Neuronal stem cell (in vitro differentiated cells): ENCODE results near the gene LGI1.

Experiments
- DNase-seq: peaks from one replicate; pipeline ENCODE4 v3.0.0-alpha.2; 2013; ENCODE audit warnings: low spot score
- H2AFZ ChIP-seq: one replicate; pipeline ENCODE4 v1.6.1; 2013; ENCODE audit warnings: mild to moderate bottlenecking, low read length, inconsistent platforms
- H2AK5ac ChIP-seq: 2 replicates; pipeline ENCODE4 v1.6.1; 2013; ENCODE audit warnings: low read depth, mild to moderate bottlenecking, inconsistent platforms, low read length, moderate library complexity, mixed read lengths
- H2BK120ac ChIP-seq: 2 replicates; pipeline ENCODE4 v1.6.1; 2013; ENCODE audit warnings: low read depth, mild to moderate bottlenecking, inconsistent platforms, low read length, moderate library complexity, mixed read lengths
- H2BK12ac ChIP-seq: one replicate; pipeline ENCODE4 v1.6.1; 2013; ENCODE audit warnings: low read length, inconsistent platforms
- H2BK15ac ChIP-seq: 2 replicates; pipeline ENCODE4 v1.6.1; 2013; ENCODE audit warnings: mild to moderate bottlenecking, low read length, inconsistent platforms, mixed read lengths
- H2BK5ac ChIP-seq: one replicate; pipeline ENCODE4 v1.6.1; 2013; ENCODE audit warnings: inconsistent platforms, mild to moderate bottlenecking, low read length, moderate library complexity
- H3K14ac ChIP-seq: one replicate; pipeline ENCODE4 v1.6.1; 2013; ENCODE audit warnings: low read length, inconsistent platforms
- H3K18ac ChIP-seq: 2 replicates; pipeline ENCODE4 v1.6.1; 2013; ENCODE audit warnings: low read length, inconsistent platforms
- H3K23ac ChIP-seq: 2 replicates; pipeline ENCODE4 v1.6.1; 2013; ENCODE audit warnings: low read depth, mild to moderate bottlenecking, mixed read lengths, low read length, inconsistent platforms; ENCODE audit not compliant: poor library complexity
- H3K27ac ChIP-seq: replicated peaks from 3 replicates; pipeline ENCODE4 v1.5.1; 2013; ENCODE audit warnings: low read length, inconsistent platforms
- H3K27me3 ChIP-seq, 3 experiments: 2 replicates each; pipeline ENCODE4 v1.6.1; 2013; ENCODE audit warnings: low read length in 3 of 3, mild to moderate bottlenecking in 2 of 3, inconsistent platforms in 1 of 3, low read depth in 1 of 3, mixed read lengths in 1 of 3, moderate library complexity in 1 of 3; ENCODE audit not compliant: control insufficient read depth in 3 of 3, insufficient read depth in 3 of 3
- H3K36me3 ChIP-seq, 2 donors: replicated peaks in 1 of 2; 2 replicates each; pipeline ENCODE4 v1.6.1; 2013; ENCODE audit warnings: low read length in 2 of 2; ENCODE audit not compliant: control insufficient read depth in 2 of 2, insufficient read depth in 2 of 2
- H3K4ac ChIP-seq: 2 replicates; pipeline ENCODE4 v1.6.1; 2013; ENCODE audit warnings: inconsistent platforms, mild to moderate bottlenecking, low read length, moderate library complexity
- H3K4me1 ChIP-seq, 2 donors: 1 replicate in 1 of 2; 2 replicates in 1 of 2; pipeline ENCODE4 v1.6.1; 2013; ENCODE audit warnings: low read length in 2 of 2, low read depth in 1 of 2; ENCODE audit not compliant: control insufficient read depth in 2 of 2, insufficient read depth in 1 of 2
- H3K4me2 ChIP-seq: one replicate; pipeline ENCODE4 v1.6.1; 2013; ENCODE audit warnings: mild to moderate bottlenecking, low read length, inconsistent platforms; ENCODE audit not compliant: insufficient read depth, poor library complexity, severe bottlenecking
- H3K4me3 ChIP-seq, 2 donors: 2 replicates each; pipeline ENCODE4 v1.5.1; 2013; ENCODE audit warnings: low read length in 2 of 2, mild to moderate bottlenecking in 2 of 2, inconsistent platforms in 1 of 2, moderate library complexity in 1 of 2
- H3K79me1 ChIP-seq: one replicate; pipeline ENCODE4 v1.6.1; 2013; ENCODE audit warnings: low read depth, mild to moderate bottlenecking, inconsistent platforms, low read length, moderate library complexity
- H3K9ac ChIP-seq: one replicate; pipeline ENCODE4 v1.6.1; 2013; ENCODE audit warnings: mild to moderate bottlenecking, low read depth, low read length, inconsistent platforms; ENCODE audit not compliant: poor library complexity
- H3K9me3 ChIP-seq, 2 donors: replicated peaks in 1 of 2; 2 replicates each; pipeline versions ENCODE3 to v1.6.1; 2013; ENCODE audit warnings: low read length in 2 of 2, mild to moderate bottlenecking in 2 of 2, inconsistent platforms in 1 of 2, low read depth in 1 of 2, mixed read lengths in 1 of 2, moderate library complexity in 1 of 2; ENCODE audit not compliant: control insufficient read depth in 2 of 2, insufficient read depth in 1 of 2
- H4K8ac ChIP-seq: one replicate; pipeline ENCODE4 v1.6.1; 2013; ENCODE audit warnings: low read depth, mild to moderate bottlenecking, inconsistent platforms, low read length, moderate library complexity
- H4K91ac ChIP-seq: one replicate; pipeline ENCODE4 v1.6.1; 2013; ENCODE audit warnings: low read length, low read depth, mild to moderate bottlenecking, inconsistent platforms; ENCODE audit not compliant: poor library complexity
- WGBS, 2 donors: extraction: QIAGEN DNeasy Blood & Tissue Kit; methylation state at CpG; one replicate each; pipeline ENCODE4 v1.1.7; 2013; ENCODE audit warnings: missing lambda C conversion rate in 2 of 2, mixed read lengths in 1 of 2; ENCODE audit not compliant: insufficient read length in 2 of 2, insufficient replicate concordance in 1 of 2; ENCODE audit errors: extremely low coverage in 2 of 2; 5-methylcytosine and 5-hydroxymethylcytosine counted together

The LGI1 gene

GRCh38 chr10:93751124-93751523, 6.6 kb upstream of the LGI1 start:
- no peaks in the 10 kb centered on the region for H3K9me3 ChIP-seq
- no peak overlapping the region for H2BK120ac ChIP-seq
- H3K4me2 ChIP-seq = no peak overlapping the region
- H3K9ac ChIP-seq = no peak overlapping the region
- peak overlapping the region; percentile 50 for H3K18ac ChIP-seq
- no peak overlapping the region for H3K14ac ChIP-seq
- no CpG with 5 or more reads among the region's 7 CpGs for whole genome bisulfite sequencing, 2 donors
- no peak overlapping the region for H2AK5ac ChIP-seq
- H3K36me3 ChIP-seq = no peaks in the 10 kb centered on the region
- H3K79me1 ChIP-seq = no peaks in the 10 kb centered on the region
- H2BK5ac ChIP-seq = no peak overlapping the region
- H2BK12ac ChIP-seq = no peak overlapping the region
- H2BK15ac ChIP-seq = no peak overlapping the region
- no peak overlapping the region for H3K27ac ChIP-seq
- no peak overlapping the region for H2AFZ ChIP-seq
- no peaks in the 10 kb centered on the region for H3K27me3 ChIP-seq
- H3K4ac ChIP-seq = no peak overlapping the region
- H4K8ac ChIP-seq = no peak overlapping the region
- no peak overlapping the region for H3K23ac ChIP-seq
- no peak for DNase-seq
- H4K91ac ChIP-seq = no peak overlapping the region
- peaks cover 18 to 29% of the 10 kb centered on the region in 2 donors for H3K4me1 ChIP-seq
- H3K4me3 ChIP-seq = no peak overlapping the region

GRCh38 chr10:93751832-93752231, 5.9 kb upstream of the LGI1 start:
- H2BK12ac ChIP-seq = no peak overlapping the region
- H4K8ac ChIP-seq = no peak overlapping the region
- H2AFZ ChIP-seq = peak overlapping the region; percentile 74
- no peak for DNase-seq
- H2BK15ac ChIP-seq = no peak overlapping the region
- no peak overlapping the region for H3K23ac ChIP-seq
- H3K79me1 ChIP-seq = no peaks in the 10 kb centered on the region
- H2BK120ac ChIP-seq = no peak overlapping the region
- peaks cover 18 to 27% of the 10 kb centered on the region in 2 donors for H3K4me1 ChIP-seq
- no peaks in the 10 kb centered on the region for H3K9me3 ChIP-seq
- H2BK5ac ChIP-seq = no peak overlapping the region
- no peak overlapping the region for H3K9ac ChIP-seq
- no peaks in the 10 kb centered on the region for H3K36me3 ChIP-seq
- H3K4me2 ChIP-seq = no peak overlapping the region
- peak overlapping the region in 1 of 2 donors; percentile 29 for H3K4me3 ChIP-seq
- no peak overlapping the region for H3K14ac ChIP-seq
- no peak overlapping the region for H4K91ac ChIP-seq
- no peak overlapping the region for H3K18ac ChIP-seq
- H3K27ac ChIP-seq = no peak overlapping the region
- H3K4ac ChIP-seq = no peak overlapping the region
- peaks cover 0 to 4% (median 0%) of the 10 kb centered on the region in 3 experiments for H3K27me3 ChIP-seq
- no CpG with 5 or more reads among the region's 5 CpGs for WGBS, 2 donors
- no peak overlapping the region for H2AK5ac ChIP-seq

- H3K4me1 ChIP-seq = peaks cover 15 to 30% of the 10 kb centered on the region in 2 donors
- H4K91ac ChIP-seq = no peak overlapping the region
- peak overlapping the region; percentile 36 for H2AK5ac ChIP-seq
- H3K79me1 ChIP-seq = no peaks in the 10 kb centered on the region
- no peak overlapping the region for H2BK120ac ChIP-seq
- H3K36me3 ChIP-seq = no peaks in the 10 kb centered on the region
- H3K4me3 ChIP-seq = no peak overlapping the region
- no peak overlapping the region for H2BK5ac ChIP-seq
- no peak overlapping the region for H3K4me2 ChIP-seq
- no peak overlapping the region for H3K27ac ChIP-seq
- H3K4ac ChIP-seq = no peak overlapping the region
- H2AFZ ChIP-seq = no peak overlapping the region
- H4K8ac ChIP-seq = no peak overlapping the region
- no peak overlapping the region for H3K18ac ChIP-seq
- peaks cover 0 to 4% (median 0%) of the 10 kb centered on the region in 3 experiments for H3K27me3 ChIP-seq
- no peaks in the 10 kb centered on the region for H3K9me3 ChIP-seq
- H3K14ac ChIP-seq = no peak overlapping the region
- DNase-seq = no peak
- H2BK15ac ChIP-seq = no peak overlapping the region
- no peak overlapping the region for H3K9ac ChIP-seq
- H2BK12ac ChIP-seq = peak overlapping the region; percentile 77
- no peak overlapping the region for H3K23ac ChIP-seq
These were observed 5.0 kb upstream of the LGI1 start for GRCh38 chr10:93752761-93753160.

- Histone ChIP-seq H3K27me3 (peaks cover 0 to 4% (median 0%) of the 10 kb centered on the region in 3 experiments), H3K4me2 (no peak overlapping the region), H3K9me3 (no peaks in the 10 kb centered on the region), H2AK5ac (no peak overlapping the region), H4K8ac (no peak overlapping the region), H2BK12ac (no peak overlapping the region), H4K91ac (no peak overlapping the region), H3K4ac (no peak overlapping the region), H2BK5ac (no peak overlapping the region), H3K27ac (no peak overlapping the region), H3K79me1 (no peaks in the 10 kb centered on the region), H2AFZ (no peak overlapping the region), H3K14ac (no peak overlapping the region), H3K36me3 (no peaks in the 10 kb centered on the region), H3K18ac (peak overlapping the region; percentile 33), H3K9ac (no peak overlapping the region), H2BK15ac (no peak overlapping the region), H3K4me3 (no peak overlapping the region), H3K4me1 (peaks cover 18 to 33% of the 10 kb centered on the region in 2 donors), H2BK120ac (no peak overlapping the region), H3K23ac (no peak overlapping the region)
- DNase-seq = no peak
- no CpG with 5 or more reads among the region's 3 CpGs for WGBS, 2 donors
These were observed 4.0 kb upstream of the LGI1 start for GRCh38 chr10:93753621-93754250.
